ENCODE data around the gene MFF. TPM values are rescaled to one million over a fixed set of nuclear protein-coding genes. Genes with fewer than 3 reads are reported as not detected.
A peak's percentile ranks its signal among the peaks of the same experiment; 100 is the strongest.

Gene MFF
- total RNA-seq, 1 experiment from 2014 or later: 68.2 TPM

DNA sequence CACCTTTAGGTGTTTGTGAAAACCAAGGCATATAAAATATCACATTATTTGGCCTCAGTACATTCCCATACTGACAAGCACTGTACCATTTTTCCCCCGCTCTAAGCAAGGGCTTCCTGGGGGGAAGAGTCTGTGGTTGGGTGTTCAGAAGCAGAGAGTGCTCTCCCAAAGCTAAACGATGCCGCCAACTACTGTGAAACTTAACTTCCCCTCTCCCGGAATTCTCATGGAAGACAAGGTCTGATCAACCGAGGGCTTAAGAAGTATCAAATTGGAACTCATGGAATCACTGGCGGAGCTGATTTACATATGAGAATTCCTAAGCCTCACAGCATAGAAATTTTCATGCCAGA, 433 bp upstream of the MFF start:
- ChIA-PET CTCF (no interaction called here), POLR2A (no interaction called here), RAD21 (ENCODE audit: low non-redundant PET in 1 of 2, low total read pairs in 2 of 2, uncharacterized antibody in 2 of 2, unreplicated experiment in 2 of 2) (no interaction called here)
- no peaks in the 10 kb centered on the region; a peak in 1 of 4 replicates for H3K36me3 ChIP-seq (ENCODE audit: control insufficient read depth in 1 of 2, insufficient read depth in 2 of 2, low read length in 2 of 2)
- peak overlapping the region; percentile 93 for H2AFZ ChIP-seq (ENCODE audit: low read depth, low read length, poor library complexity, severe bottlenecking)
- H3K9me3 ChIP-seq (ENCODE audit: control insufficient read depth in 1 of 2, insufficient read depth in 1 of 2, low read depth in 1 of 2, low read length in 2 of 2): no peaks in the 10 kb centered on the region
- intact Hi-C loops (cut with micrococcal nuclease): no loop called here
- H3K4me2 ChIP-seq (ENCODE audit: low read length): peak overlapping the region; percentile 95
- peak overlapping the region; percentile 78 to 89 for H3K4me3 ChIP-seq (replicated peaks in 1 of 2; ENCODE audit: low read depth in 1 of 2, low read length in 2 of 2)
- peak overlapping the region; percentile 89 for H3K27ac ChIP-seq (ENCODE audit: low read depth, low read length)
- ATAC-seq (peak; percentile 54), DNase-seq (ENCODE audit: low read depth, low spot score) (peak; percentile 16)
- peak overlapping the region; percentile 90 for H3K9ac ChIP-seq (ENCODE audit: low read length)
- peaks cover 5 to 24% of the 10 kb centered on the region in 2 experiments; a peak in 3 of 4 replicates for H3K4me1 ChIP-seq (ENCODE audit: control insufficient read depth in 1 of 2, insufficient read depth in 2 of 2, low read length in 2 of 2)
- TF ChIP-seq ZFX (IDR thresholded peaks at IDR 0.05) (no peak), MAX (IDR thresholded peaks at IDR 0.05) (no peak), JUND (IDR thresholded peaks at IDR 0.05) (no peak), CBX3 (IDR thresholded peaks at IDR 0.05; ENCODE audit: low read depth) (no peak), EGR1 (IDR thresholded peaks at IDR 0.05; ENCODE audit: low read depth) (no peak), EZH2 (IDR thresholded peaks at IDR 0.05) (no peak), CTCF (IDR thresholded peaks at IDR 0.05 in 2 of 3, conservative IDR thresholded peaks at IDR 0.05 in 1 of 3; ENCODE audit: borderline replicate concordance in 1 of 3, insufficient read depth in 1 of 3, low read depth in 2 of 3, low read length in 2 of 3) (no peak), SP1 (IDR thresholded peaks at IDR 0.05; ENCODE audit: low read depth) (no peak), TCF7L2 (IDR thresholded peaks at IDR 0.05; ENCODE audit: borderline replicate concordance, extremely low read depth, insufficient read depth, insufficient read length) (no peak)
- TF ChIP-seq, protein P1, sequence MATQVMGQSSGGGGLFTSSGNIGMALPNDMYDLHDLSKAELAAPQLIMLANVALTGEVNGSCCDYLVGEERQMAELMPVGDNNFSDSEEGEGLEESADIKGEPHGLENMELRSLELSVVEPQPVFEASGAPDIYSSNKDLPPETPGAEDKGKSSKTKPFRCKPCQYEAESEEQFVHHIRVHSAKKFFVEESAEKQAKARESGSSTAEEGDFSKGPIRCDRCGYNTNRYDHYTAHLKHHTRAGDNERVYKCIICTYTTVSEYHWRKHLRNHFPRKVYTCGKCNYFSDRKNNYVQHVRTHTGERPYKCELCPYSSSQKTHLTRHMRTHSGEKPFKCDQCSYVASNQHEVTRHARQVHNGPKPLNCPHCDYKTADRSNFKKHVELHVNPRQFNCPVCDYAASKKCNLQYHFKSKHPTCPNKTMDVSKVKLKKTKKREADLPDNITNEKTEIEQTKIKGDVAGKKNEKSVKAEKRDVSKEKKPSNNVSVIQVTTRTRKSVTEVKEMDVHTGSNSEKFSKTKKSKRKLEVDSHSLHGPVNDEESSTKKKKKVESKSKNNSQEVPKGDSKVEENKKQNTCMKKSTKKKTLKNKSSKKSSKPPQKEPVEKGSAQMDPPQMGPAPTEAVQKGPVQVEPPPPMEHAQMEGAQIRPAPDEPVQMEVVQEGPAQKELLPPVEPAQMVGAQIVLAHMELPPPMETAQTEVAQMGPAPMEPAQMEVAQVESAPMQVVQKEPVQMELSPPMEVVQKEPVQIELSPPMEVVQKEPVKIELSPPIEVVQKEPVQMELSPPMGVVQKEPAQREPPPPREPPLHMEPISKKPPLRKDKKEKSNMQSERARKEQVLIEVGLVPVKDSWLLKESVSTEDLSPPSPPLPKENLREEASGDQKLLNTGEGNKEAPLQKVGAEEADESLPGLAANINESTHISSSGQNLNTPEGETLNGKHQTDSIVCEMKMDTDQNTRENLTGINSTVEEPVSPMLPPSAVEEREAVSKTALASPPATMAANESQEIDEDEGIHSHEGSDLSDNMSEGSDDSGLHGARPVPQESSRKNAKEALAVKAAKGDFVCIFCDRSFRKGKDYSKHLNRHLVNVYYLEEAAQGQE (IDR thresholded peaks at IDR 0.05; ENCODE audit: low read depth): no peak
- TSS peak; percentile 91 for BruUV-seq (replicated peaks)
- H3K79me2 ChIP-seq (ENCODE audit: insufficient read depth, low read length): peaks cover 46% of the 10 kb centered on the region
- H4K20me1 ChIP-seq (ENCODE audit: insufficient read depth): no peaks in the 10 kb centered on the region
- no peaks in the 10 kb centered on the region for H3K27me3 ChIP-seq (ENCODE audit: insufficient read depth, low read length)
- no peaks in the 10 kb centered on the region for H3K9me2 ChIP-seq (ENCODE audit: insufficient read depth)

Measured in HCT116 (cell line).